Measurements from ENCODE around the gene DOCK9.

DOCK9 gene

DNA sequence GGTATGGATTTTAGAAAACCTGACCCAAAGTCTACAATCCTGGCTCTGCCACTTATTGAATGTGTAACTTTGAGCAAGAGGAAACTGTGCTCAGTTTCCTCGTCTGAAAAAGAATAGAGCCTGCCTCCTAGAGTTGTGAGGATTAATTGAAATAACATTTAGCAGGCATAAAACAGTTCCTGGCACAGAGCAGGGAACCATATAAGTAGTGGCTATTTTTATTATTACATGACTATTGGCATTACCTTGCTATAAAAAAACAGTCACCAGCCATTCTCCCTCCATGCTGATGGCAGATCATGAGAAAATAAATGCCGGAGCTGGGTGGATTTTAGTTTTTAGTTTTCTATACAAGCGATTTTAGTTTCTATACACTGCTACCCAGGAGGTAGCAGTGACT is 5.8 kb downstream of the DOCK9 start:
- DNase-seq, result no peak

DNA sequence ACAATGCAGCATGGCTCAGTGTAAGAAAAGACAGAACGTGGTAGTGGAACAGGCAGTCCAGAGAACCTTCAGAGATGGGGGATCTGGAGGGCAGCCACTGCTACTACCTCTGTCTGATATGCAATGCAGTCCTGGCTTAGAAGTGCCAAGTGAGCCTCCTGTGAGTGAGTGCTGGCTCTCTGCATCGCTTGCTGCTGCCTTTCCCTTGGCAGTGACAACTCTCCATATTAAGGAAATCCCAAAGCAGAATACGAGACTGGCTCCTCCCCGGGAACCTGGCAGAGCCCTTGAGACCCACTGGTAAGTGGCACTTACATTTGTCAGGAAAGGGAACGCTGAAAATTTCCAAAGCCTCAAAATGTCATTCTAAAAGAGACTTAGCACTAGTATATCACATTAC is 7.5 kb downstream of the DOCK9 start:
- no peak for DNase-seq

DNA sequence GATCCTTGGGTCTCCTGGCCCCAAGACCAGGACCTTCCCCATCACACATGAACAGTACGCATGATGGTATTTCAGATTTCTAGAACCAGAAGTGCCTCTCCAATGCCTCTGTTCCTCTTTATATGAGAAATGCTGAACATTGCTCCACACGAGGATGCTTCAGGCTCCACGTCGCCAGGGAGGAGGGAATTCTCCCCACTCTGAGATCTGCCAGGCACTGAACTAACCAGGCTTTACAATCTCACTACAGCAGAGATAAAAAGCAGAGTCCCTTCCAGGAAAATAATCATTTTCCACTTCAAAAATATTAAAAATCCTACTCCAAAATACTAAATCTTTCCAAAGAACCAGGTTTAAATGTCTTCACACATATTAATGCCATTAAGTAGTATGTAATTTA is 10.4 kb downstream of the DOCK9 start:
- no peak for DNase-seq

DNA sequence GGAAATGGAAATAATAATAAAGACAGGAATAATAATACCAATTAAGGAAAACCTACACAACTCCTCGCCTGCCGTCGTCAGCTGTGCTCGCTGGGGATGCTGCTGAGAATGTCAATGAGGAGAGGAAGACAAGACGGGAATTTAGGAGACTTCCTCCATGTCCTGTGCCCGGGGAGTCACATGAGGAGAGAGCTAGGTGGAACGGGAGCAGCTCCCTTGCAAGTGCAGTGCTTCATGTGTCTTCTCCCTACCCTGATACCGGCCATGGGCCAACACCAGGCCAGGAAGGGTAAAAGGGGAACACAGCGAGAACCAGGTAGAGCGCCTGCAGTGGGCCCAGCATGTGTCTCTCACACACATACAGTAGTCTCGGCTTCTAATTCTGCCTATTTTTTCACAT is 11.8 kb downstream of the DOCK9 start:
- no peak for DNase-seq

DNA sequence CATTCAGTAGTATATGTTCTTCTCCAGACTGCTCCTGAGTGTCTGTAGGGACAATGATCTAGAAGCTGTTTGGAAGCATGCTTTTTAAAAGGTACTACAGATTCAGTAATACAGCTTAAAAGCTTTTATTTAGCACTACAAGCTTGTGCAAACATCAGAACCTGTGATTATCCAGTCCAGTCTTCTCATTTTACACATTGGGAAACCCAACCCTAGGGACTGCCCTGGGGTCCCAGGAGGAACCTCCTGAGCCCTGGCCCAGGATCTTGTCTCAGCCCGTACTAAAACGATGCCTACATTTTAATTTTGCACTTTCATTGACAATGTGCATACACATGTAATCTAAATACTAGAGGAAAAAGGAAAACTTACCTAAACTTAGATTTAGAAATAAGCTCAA is 12.5 kb downstream of the DOCK9 start:
- no peak for DNase-seq

DNA sequence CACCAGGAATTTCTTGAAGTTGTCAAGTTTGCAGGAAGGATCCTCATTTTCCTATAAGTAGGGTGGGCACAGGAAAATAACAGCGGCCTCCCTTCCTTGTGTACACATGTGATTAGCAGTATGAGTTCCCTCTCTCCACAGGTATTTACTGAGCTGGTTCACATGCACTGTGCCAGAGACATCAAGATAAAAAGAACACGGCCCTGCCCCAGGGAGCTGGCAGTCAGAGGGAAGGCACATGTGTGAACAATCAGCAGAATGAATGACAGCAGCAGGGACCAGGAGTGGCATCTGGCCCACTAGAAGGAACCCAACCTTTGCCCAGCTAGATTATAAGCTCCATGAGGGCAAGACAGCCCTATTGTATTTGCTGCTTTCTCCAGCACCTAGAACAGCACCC is 13.9 kb downstream of the DOCK9 start:
- DNase-seq, result no peak

DNA sequence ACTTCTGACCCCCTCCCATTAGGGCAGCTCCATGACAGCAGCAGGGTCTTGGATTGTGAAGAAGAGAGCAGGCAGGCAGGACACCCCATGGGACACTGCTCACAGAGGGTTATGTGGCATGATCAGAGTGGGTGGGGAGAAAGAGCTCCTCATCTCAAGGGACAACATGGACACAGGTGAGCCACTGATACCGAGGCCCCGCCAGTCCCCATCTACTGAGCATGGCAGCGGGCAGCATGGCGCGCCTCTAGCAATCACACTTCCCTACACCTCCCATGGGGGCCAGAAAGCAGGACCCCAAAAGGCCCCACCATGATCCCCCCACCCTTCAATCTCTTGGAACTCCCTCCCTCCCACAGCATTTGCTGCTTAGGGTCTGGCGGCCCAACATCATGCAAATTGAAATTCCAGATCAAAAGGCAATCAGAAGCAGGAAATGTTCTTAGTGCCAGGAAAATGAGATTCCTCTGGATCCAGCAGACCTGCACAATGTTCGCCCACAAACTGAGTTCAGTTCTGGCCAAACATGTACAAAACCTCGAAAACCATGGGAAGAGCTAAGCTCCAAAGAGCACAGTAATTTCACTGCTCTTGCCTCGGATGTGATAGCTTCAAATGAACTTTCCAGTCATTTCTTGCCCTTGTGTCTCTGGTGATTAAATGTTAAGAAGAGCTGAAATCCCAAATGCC is 14.8 kb downstream of the DOCK9 start:
- DNase-seq, result no peak

DNA sequence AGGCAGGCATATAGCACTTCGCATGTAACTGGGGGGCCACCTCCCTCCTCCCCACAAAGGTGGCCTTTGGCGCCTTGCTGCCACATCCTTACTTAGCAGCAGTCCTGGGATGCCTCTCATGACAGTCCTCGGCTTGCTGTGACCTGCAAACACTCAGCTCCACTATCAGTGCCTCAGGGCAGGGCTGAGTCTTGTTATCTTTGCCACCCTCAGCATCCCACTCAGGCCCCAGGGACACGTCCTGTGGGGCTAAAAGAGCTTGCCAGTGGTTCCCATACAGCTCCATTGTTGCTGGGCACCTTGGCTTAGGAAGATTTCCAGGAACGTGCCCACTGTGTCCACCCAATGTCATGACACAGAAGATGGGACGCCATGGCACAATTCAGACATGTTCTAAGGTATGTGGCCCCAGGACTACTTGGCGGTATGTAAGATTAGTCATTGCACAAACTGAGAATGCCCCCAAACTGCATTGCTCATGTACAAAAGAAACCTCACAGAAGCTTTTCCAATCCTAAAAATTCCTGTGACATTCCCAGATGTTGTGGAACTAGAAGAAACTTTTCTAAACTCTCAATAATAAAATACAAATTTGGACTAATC is 16.3 kb downstream of the DOCK9 start:
- no peak for DNase-seq

DNA sequence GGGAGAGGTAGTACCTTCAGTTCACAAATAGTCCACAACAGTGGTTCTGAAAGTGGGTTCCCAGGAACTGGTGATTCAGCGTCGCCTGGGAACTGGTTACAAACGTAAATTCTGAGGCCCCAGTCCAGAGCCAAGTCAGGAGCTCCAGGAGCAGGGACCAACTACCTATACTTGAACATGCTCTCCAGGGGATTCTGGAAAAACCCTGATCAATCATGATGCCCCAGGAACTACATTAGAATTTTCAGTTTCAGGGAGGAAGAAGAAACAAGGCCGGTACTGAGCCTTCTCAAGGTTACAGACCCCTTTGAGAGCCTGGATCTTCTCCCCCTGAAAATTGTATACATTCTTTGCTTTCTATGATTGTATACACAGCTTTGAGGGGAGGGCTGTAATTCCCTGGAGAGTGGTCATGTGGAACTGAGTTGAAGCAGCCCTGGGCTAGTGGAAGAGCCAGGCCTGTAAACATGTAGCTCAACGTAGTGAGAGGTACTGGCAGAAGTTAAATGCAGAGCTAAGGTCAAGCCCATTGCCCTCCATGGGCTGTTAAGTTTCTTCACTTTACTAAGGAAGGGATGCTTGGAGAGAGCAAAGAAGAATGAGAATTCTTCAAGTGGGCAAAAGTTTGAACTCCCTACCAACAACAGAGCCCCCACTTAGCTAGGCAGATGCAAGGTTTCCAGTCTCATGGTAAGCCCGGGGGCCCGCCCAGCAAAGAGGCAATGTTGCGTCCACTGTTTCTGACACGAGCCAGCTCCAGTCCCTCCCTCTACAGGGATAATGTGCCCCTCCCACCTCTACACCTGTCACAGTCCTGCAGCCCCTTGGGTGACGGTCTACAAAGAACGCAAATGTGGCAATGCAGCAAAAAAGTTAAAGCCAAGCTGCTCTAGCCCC is 17.0 kb downstream of the DOCK9 start:
- DNase-seq, result no peak

DNA sequence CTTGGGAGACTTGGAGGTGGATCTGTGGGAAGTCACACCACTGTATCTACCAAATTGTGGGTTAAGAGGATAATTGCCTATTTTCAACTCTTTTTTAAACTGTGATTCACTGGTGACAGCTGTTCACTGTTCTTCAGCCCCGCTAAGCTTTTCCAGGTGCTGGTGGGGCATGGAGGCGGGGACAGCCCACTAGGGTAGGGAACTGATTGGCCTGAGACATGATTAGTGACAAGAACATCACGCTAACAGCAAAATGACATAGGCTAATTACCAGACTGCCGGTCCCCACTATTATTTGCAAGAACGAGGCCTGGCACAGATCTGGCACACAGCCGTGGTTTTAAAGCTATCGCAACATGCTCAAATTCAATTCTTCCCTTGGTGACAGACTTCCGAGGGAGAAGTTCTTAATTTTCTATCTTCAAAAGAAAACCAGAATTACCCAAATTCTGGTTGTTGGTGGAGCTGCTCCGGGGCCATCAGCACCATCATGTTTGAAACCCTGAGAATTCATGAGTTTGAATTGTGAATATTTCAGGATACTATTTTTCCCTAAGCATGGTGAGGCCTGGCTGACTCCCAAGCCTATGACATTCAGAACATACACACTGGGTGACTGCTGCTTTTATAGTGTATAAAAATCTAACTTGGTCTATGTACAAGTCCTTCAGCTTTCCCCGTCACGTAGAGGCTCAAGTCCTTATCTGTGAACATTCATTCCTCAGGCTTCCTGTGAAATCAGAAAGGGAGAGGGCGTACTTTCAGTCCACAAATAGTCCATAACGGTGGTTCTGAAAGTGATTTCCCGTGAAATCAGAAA is 17.9 kb downstream of the DOCK9 start:
- no peak for DNase-seq

DNA sequence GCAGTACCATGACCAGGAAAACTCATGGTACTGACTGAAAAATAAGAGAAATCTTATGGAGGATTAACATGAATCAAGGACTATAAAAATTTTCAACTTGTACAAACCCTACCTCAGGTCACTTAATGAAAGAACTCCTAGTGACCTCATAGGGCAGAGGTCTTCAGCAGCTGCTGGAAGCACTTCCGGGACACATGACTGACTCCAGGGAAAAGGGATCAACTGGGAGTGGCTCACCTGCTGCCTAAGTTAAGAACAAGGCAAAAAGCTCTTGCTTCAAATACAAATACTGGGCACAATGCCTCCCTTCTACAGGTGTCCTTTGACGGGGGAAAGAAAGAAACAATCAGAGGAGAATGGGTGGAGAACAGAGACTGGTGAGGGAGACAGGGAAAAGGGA is 18.6 kb downstream of the DOCK9 start:
- DNase-seq, result no peak

DNA sequence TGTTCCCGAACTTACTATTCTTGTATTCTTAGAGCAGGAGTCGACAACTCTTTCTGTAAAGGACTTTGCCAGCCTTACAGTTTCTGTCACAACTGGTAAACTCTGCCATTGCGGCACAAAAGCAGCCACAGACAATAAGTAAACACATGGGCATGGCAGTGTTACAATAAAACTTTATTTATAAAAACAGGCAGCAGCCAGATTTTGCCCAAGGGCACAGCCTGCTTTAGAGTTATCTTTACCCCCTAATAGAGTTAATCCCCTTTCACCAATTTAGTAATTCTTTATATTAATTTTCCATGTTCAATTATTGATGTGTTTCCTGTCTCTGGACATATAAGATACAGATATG is 19.4 kb downstream of the DOCK9 start:
- DNase-seq, result no peak

DNA sequence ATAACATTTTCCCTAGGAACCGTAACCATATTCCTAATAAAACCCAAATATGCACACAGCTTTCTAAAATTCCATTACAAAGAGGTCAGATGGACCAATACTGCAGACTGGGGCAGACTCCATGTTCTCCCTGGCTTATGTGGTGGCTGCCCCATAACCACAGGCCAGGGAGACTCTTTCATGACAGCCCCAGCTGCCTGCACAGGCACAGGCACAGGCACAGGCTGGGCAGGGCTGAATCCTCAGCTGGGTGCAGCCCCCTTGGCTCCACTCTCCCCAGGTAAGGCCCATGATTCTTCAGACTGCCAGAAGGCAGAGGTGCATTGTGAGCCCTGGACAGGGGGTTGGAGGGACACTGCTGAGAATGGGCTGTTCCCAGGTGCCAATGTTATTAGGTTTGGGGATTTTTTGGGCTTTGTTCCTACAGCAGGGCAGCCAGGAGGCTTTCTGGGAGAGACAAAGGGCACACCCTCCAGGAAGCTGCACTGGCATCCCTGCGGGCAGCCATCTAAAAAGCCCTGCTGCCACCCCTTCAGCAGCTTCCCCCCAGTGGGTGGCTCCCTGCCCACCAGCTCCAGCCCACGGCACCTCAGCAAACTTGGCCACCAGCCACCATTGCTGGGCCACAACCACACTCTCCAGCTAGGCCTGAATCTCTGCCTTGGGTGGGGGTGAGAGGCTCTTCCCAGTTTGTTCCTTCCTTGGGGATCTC is 20.0 kb downstream of the DOCK9 start:
- DNase-seq, result no peak

DNA sequence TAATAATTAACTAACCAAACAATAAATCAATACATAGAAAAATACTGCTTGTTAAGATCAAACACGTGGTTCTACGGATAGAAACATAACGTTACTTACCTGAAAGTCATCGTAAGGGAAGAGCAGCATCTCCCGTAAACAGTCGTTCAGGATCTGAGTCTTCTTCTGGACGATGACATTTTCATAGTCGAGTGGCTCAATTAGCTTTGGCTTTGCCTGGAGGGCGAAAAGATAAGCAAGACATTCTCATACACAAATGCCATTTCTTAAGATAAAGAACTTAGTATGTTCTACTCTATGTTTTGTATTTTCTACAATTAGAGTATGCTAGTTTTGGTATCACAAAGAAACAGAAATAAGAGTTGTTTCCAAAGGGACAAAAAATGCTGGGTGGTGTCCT is 22.5 kb downstream of the DOCK9 start:
- no peak for DNase-seq

DNA sequence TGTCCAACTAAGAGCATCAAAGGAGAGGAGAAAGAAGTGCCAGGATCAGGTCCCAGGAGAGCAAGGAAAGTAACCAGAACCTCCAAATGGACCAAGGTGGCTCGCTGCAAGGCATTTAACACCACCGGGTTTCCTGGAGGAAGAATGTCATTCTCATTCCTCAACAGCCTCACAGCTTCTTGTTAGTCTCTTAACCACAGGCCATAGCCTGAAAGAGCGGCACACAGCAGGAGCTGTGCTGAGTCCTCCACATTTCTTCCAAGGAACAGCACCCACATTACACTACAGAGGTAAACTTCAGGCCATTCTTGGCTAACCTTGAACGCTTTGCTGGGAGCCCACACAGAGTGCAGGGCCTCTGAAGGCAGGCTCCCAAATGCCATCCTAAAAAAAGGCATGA is 23.6 kb downstream of the DOCK9 start:
- DNase-seq, result no peak

DNA sequence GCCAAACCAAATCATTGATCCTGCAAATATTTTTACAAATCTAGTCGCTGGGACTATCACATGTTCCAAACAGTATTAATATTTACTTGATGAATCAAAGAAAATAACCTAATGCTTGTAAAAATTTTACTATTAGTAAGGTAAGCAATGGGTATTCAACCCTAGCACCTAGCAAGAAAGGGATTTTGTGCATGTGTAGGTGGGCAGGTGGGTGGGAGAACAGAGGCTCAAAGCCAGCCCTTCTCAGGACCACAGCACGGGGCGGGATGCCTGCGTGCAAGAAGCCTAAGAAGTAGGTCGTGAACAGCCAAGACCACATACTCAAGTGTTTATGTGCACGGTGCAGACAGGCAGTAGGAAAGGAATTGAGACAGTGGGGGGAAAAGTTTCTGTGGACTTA is 26.6 kb downstream of the DOCK9 start:
- DNase-seq, result no peak

DNA sequence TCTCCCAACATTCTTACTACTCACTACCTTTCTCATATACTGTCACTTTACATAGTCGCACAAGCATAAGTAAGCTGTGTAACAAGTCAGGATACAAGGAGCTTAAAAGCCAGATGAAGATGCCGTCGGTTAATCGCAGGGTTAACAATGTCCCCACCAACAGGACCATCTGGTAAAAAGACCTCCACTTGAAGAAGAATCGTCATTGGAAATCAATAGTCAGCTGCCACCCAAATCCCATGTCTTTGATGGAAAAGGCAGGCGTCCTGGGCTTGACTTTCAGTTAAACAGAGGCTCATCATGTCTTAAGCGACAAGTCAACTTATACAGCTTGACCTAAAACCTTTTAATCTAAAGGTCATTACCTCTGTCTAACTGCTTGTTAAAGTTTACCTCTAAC is 27.2 kb downstream of the DOCK9 start:
- no peak for DNase-seq

DNA sequence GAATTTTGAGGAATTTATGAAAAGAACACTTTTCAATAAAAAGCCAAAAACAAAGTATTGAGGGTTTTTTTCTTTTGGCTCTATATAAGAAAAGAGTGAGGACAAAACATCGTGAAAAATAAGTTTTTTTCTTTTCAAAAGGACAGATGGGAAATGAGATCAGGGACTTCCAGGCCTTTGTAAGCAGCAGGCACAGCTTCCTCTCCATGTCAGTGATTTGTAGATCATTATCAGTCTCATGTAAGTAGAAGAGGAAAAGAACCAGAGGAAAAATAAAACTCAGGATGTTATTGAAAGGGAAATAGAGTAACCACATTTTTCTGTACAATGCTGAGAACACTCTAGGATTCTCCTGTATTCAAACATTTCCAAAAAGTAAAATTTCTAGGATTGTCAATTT is 29.9 kb downstream of the DOCK9 start:
- DNase-seq, result no peak

DNA sequence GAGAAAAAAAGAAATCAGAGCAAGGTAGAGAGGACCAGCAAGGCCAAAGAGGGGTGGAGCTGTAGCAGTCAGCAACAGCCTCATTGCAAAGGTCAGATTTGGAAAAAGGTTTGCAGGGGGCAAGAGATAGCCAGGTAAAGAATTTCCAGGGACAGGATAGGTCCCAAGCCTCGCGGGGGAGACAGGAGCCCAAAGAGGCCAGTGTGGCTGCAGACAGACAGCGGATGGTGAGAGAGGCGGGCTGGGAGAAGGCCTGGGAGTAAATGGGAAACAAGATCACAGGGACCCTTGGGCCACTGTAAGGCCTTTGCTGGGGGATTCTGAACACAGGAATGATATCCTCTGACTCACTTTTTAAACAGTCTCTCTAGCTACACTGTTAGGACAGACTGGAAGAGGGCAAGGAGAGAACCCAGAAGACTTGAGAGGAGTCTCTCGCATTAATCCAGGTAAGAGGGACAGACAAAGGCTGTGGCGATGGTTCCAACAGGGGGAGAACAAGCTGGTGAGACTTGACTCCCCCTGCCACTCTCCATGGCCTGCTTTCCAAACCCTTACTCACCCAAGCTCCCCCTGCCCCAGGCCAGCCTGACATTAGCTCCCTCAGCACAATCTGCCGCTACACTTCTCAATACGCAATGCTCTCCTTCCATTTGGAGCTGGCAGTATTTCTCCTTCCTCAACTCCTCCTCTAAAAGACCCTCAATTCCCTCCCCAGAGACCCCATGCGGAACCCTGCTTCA is 31.8 kb downstream of the DOCK9 start:
- no peak for DNase-seq

DNA sequence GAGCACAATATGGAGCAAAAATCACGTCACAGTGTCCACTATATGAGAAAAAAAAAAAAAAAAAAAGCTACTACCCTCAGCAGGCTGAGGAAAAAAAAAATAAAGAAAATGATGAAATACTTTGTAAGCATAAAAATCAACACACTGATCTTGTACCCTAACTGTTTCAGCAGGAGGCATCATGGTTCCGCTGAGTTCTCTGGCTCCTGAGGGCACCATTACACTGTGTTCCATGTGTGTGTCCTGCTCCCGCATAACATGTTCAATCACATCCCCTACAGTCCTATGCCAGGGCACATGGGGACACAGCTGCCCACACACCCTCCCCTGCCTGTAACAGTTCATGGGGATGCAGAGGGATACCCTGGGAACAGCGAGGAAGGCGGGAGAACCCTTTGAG is 33.5 kb downstream of the DOCK9 start:
- DNase-seq, result no peak

DNA sequence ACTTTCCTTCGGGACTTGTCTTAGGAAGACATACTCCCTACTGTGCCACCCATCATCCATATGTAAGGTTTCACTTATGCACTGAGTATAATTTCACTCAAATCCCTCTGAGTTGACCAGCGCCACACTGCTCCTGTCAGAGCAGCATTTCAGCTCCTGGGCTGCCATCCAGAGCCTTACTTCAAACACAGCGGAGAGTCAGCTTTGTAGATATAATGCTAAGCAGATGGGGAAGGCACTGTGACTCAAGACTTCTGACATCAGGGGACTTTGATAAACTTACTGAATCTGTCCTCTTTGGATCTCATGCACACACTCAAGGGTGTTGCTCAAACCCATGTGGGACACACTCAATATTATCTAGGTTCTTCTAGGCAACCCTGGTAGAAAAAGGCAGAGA is 34.9 kb downstream of the DOCK9 start:
- peak; percentile 34 for DNase-seq

DNA sequence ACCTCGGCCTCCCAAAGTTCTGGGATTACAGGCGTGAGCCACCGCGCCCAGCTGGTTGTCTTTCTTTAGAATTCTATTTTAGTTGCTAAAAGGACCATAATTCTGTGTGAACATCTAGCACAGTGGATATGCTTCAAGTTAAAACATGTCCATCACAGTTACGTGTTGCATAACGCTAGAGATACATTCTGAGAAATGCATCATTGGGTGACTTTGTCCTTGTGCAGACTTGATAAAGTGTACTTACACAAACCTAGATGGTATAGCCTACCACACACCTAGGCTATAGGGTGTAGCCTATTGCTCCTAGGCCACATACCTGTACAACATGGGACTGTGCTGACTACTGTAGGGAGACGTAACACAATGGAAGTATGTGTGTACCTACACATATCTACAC is 35.4 kb downstream of the DOCK9 start:
- no peak for DNase-seq

Data from fibroblast of skin of right quadriceps (primary cell).